GDM1 (cell line): ENCODE data around the gene TNMD.
"Not testable (repeated sequence)": the region's sequence is repeated elsewhere in the genome, so short reads cannot be mapped to it uniquely, and the experiment has no call there.

Experiments
- DNase-seq: peaks from one replicate; lab custom pipeline; 2025; lab: John Stamatoyannopoulos, UW

TNMD gene

GRCh38 chrX:100584611-100585010 lies at the start of gene TNMD:
Gene TNMD (plus strand): TSS chrX:100584936. CDS start chrX:100585019, 83 bp downstream.
- DNase-seq, result no peak

GRCh38 chrX:100565534-100565933 lies 19.2 kb upstream of the TNMD start:
- DNase-seq, result not testable (repeated sequence)

- no peak for DNase-seq
Measured at GRCh38 chrX:100586747-100587146, 2.0 kb downstream of the TNMD start.

GRCh38 chrX:100587861-100588260 lies 3.1 kb downstream of the TNMD start:
- DNase-seq, result no peak

- no peak for DNase-seq
Measured at GRCh38 chrX:100591256-100592051, 6.7 kb downstream of the TNMD start.

GRCh38 chrX:100593126-100593525 lies 8.4 kb downstream of the TNMD start:
- DNase-seq, result no peak

- no peak for DNase-seq
Measured at GRCh38 chrX:100593581-100593980, 8.8 kb downstream of the TNMD start.

GRCh38 chrX:100596601-100597000 lies 11.9 kb downstream of the TNMD start:
- no peak for DNase-seq

- DNase-seq, result no peak
Measured at GRCh38 chrX:100599456-100599855, 14.7 kb downstream of the TNMD start.

- DNase-seq, result no peak
Measured at GRCh38 chrX:100600340-100600739, 15.6 kb downstream of the TNMD start.

GRCh38 chrX:100600758-100601157 lies 16.0 kb downstream of the TNMD start:
- no peak for DNase-seq

- DNase-seq, result no peak
Measured at GRCh38 chrX:100606753-100607152, 22.0 kb downstream of the TNMD start.

GRCh38 chrX:100609591-100609990 lies 24.9 kb downstream of the TNMD start:
- no peak for DNase-seq

- no peak for DNase-seq
Measured at GRCh38 chrX:100611951-100612350, 27.2 kb downstream of the TNMD start.

GRCh38 chrX:100615005-100615404 lies 30.3 kb downstream of the TNMD start:
- no peak for DNase-seq

GRCh38 chrX:100623001-100623400 lies 38.3 kb downstream of the TNMD start:
- no peak for DNase-seq

GRCh38 chrX:100625985-100626491 lies 41.3 kb downstream of the TNMD start:
- peak; percentile 39 for DNase-seq

GRCh38 chrX:100635040-100635439 lies 50.3 kb downstream of the TNMD start:
- no peak for DNase-seq

- DNase-seq, result no peak
Measured at GRCh38 chrX:100635989-100636320, 51.2 kb downstream of the TNMD start.

- no peak for DNase-seq
Measured at GRCh38 chrX:100636321-100636991, 51.7 kb downstream of the TNMD start, which contains the start of gene TSPAN6. Gene TSPAN6 (minus strand): TSS chrX:100636806. CDS start chrX:100636694, 112 bp downstream.

GRCh38 chrX:100642290-100642689 lies 57.6 kb downstream of the TNMD start:
- DNase-seq, result no peak

- DNase-seq, result no peak
Measured at GRCh38 chrX:100643212-100643611, 58.5 kb downstream of the TNMD start.
